ENCODE measurements around the gene SETD7. TPM values are rescaled to one million over a fixed set of nuclear protein-coding genes. Genes with fewer than 3 reads are reported as not detected.

Gene SETD7
- total and polyA plus RNA-seq, 2 donors (not counting 3 experiments of a cell fraction or from before 2014, with no cell fraction given): 18.8 to 39.9 TPM

- no peaks in the 10 kb centered on the region for H3K36me3 ChIP-seq (ENCODE audit: control insufficient read depth in 2 of 2, extremely low read depth in 1 of 2, insufficient read depth in 2 of 2, low read length in 2 of 2)
- H4K20me1 ChIP-seq (replicated peaks; ENCODE audit: control insufficient read depth, extremely low read depth, insufficient read depth, low read length): no peaks in the 10 kb centered on the region
- FAIRE-seq (no peak), DNase-seq (ENCODE audit: low read depth, low spot score) (no peak)
- no peaks in the 10 kb centered on the region for H3K9me3 ChIP-seq (replicated peaks; ENCODE audit: control insufficient read depth, insufficient read depth, low read length)
- no peak overlapping the region for H3K9ac ChIP-seq (replicated peaks; ENCODE audit: extremely low read depth, insufficient read depth, low read length)
- no peaks in the 10 kb centered on the region for H3K4me1 ChIP-seq (ENCODE audit: control insufficient read depth, extremely low read depth, insufficient read depth, low read length)
- H3K27me3 ChIP-seq (ENCODE audit: control insufficient read depth in 2 of 2, insufficient read depth in 2 of 2, low read length in 2 of 2): no peaks in the 10 kb centered on the region
- no peak overlapping the region for H3K27ac ChIP-seq (ENCODE audit: insufficient read depth, low read depth, low read length)
- intact Hi-C loops (cut with micrococcal nuclease) (no loop called here), dilution Hi-C loops (cut with MboI; ENCODE audit: extremely low pct_ligation_motif_present, low sequenced_read_pairs) (no loop called here)
- H3K4me2 ChIP-seq (ENCODE audit: insufficient read depth, low read length): no peak overlapping the region
- TF ChIP-seq EZH2 (IDR thresholded peaks at IDR 0.05; ENCODE audit: borderline replicate concordance, low read depth, low read length, severe bottlenecking) (no peak), FOS (IDR thresholded peaks at IDR 0.05; ENCODE audit: borderline replicate concordance, insufficient read depth, low read length) (no peak), CTCF (IDR thresholded peaks at IDR 0.05; ENCODE audit: extremely low read depth in 1 of 2, insufficient read depth in 1 of 2, low read depth in 1 of 2, low read length in 2 of 2) (no peak), POLR2AphosphoS5 (IDR thresholded peaks at IDR 0.05; ENCODE audit: insufficient read depth, low read depth, low read length) (no peak), POLR2A (IDR thresholded peaks at IDR 0.05; ENCODE audit: low read depth, low read length) (no peak), JUN (IDR thresholded peaks at IDR 0.05; ENCODE audit: borderline replicate concordance, insufficient read depth, insufficient read length, low read depth) (no peak), MYC (IDR thresholded peaks at IDR 0.05; ENCODE audit: low read depth, low read length) (no peak), GATA2 (IDR thresholded peaks at IDR 0.05; ENCODE audit: insufficient read depth, insufficient read length, low read depth, low read length) (no peak)
- TF ChIP-seq, protein P1, sequence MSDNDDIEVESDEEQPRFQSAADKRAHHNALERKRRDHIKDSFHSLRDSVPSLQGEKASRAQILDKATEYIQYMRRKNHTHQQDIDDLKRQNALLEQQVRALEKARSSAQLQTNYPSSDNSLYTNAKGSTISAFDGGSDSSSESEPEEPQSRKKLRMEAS (IDR thresholded peaks at IDR 0.05; ENCODE audit: insufficient read depth, insufficient read length): no peak
- no peak overlapping the region for H3K4me3 ChIP-seq (replicated peaks in 1 of 3; ENCODE audit: insufficient read depth in 1 of 3, low read depth in 1 of 3, low read length in 3 of 3)
- no peak overlapping the region for H2AFZ ChIP-seq (ENCODE audit: low read depth, low read length)
- ChIA-PET POLR2A (no interaction called here), CTCF (no interaction called here)
- no peaks in the 10 kb centered on the region for H3K9me1 ChIP-seq (replicated peaks; ENCODE audit: control insufficient read depth, extremely low read depth, insufficient read depth, low read length)
- H3K79me2 ChIP-seq (ENCODE audit: control insufficient read depth, insufficient read depth, low read length): no peaks in the 10 kb centered on the region
- no TSS peak for BruUV-seq (replicated peaks)
Measured at GRCh38 chr4:139481465-139481864, 74.6 kb downstream of the SETD7 start.

All from endothelial cell of umbilical vein (primary cell).